Neural cell (in vitro differentiated cells): Measurements from ENCODE around the gene LAMB2.

Source experiments
- CTCF ChIP-seq: fragments of 450-650 bp; IDR thresholded peaks from 2 replicates; pipeline ENCODE4 v1.5.1; 2014; ENCODE audit warnings: antibody characterized with exemption, mild to moderate bottlenecking, moderate library complexity; ENCODE audit not compliant: poor library complexity, severe bottlenecking
- EZH2 ChIP-seq: fragments of 200-600, 300-800 bp; shearing (Covaris generic), sonication (generic); IDR thresholded peaks from 2 replicates; pipeline ENCODE4 v1.6.1; 2014; ENCODE audit warnings: antibody characterized with exemption, low read length, borderline replicate concordance, mild to moderate bottlenecking; ENCODE audit not compliant: insufficient read depth, poor library complexity, severe bottlenecking
- POLR2AphosphoS5 ChIP-seq: IDR thresholded peaks from 2 replicates; pipeline ENCODE4 v1.6.1; 2012
- REST ChIP-seq: IDR thresholded peaks from 2 replicates; pipeline ENCODE4 v1.6.1; 2012; ENCODE audit warnings: borderline replicate concordance
- TAF1 ChIP-seq: IDR thresholded peaks from 2 replicates; pipeline ENCODE4 v1.6.1; 2012; ENCODE audit warnings: low read depth

GRCh38 chr3:49112262-49112661 lies 20.6 kb downstream of the LAMB2 start:
- TF ChIP-seq TAF1 (no peak), CTCF (no peak), POLR2AphosphoS5 (no peak), EZH2 (no peak), REST (no peak)
